Spleen (tissue), 7 donors: ENCODE data around the gene THBS2.

ENCODE experiments used
- POLR2A ChIP-seq, 3 donors: fragments of 450-650 bp; IDR thresholded peaks; one replicate each; pipeline ENCODE4 v1.5.1; 2017; ENCODE audit warnings: antibody characterized with exemption in 3 of 3, mild to moderate bottlenecking in 1 of 3
- POLR2AphosphoS5 ChIP-seq, 3 donors: sonication (generic); formaldehyde crosslinking; IDR thresholded peaks; one replicate each; pipeline ENCODE4 v1.5.1; 2017; ENCODE audit warnings: antibody characterized with exemption in 3 of 3
- TF ChIP-seq, protein P1 (sequence below), 11 experiments: fragments of 200-600 bp in 7 of 11; fragments of 450-650 bp in 4 of 11; sonication (generic) in 4 of 11; IDR thresholded peaks in 8 of 11; conservative IDR thresholded peaks in 3 of 11; 1 replicate in 7 of 11; 2 replicates in 4 of 11; pipeline versions ENCODE4 v1.4.0 to v1.8.0; 2016 to 2021; ENCODE audit warnings: antibody characterized with exemption in 11 of 11, inconsistent platforms in 4 of 11, mild to moderate bottlenecking in 1 of 11
- donor health status: DM: no; HTN: no; CAD: no; lungs with moderate emphysema.
- donor health status: DM: no; HTN: no; CAD: no.
- donor health status: DM: no; HTN: no; CAD: no.

DNA sequence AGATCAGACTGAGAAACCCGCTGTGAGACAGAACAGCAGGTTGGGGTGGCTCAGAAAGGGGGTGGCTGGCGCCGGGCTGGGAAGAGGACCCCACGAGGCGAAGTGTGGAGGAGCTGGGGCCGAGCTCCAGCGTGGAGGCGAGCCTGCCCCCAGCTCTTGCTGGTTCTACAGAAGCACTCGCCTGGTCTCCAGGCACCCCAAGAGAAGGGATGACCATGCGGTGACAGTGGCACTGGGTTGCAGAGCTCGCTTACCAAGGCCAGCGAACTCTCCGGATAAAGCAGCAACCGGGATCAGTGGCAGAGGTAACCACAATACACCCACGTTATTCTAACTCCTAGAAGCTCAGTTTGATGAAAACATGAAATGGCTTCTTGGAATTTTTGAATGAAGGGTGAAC, 26.5 kb downstream of the THBS2 start:
- TF ChIP-seq, protein P1, sequence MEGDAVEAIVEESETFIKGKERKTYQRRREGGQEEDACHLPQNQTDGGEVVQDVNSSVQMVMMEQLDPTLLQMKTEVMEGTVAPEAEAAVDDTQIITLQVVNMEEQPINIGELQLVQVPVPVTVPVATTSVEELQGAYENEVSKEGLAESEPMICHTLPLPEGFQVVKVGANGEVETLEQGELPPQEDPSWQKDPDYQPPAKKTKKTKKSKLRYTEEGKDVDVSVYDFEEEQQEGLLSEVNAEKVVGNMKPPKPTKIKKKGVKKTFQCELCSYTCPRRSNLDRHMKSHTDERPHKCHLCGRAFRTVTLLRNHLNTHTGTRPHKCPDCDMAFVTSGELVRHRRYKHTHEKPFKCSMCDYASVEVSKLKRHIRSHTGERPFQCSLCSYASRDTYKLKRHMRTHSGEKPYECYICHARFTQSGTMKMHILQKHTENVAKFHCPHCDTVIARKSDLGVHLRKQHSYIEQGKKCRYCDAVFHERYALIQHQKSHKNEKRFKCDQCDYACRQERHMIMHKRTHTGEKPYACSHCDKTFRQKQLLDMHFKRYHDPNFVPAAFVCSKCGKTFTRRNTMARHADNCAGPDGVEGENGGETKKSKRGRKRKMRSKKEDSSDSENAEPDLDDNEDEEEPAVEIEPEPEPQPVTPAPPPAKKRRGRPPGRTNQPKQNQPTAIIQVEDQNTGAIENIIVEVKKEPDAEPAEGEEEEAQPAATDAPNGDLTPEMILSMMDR (IDR thresholded peaks at IDR 0.05 in 8 of 11, conservative IDR thresholded peaks at IDR 0.05 in 3 of 11): no peak
- TF ChIP-seq POLR2A (IDR thresholded peaks at IDR 0.05): no peak
- no peak for TF ChIP-seq POLR2AphosphoS5 (IDR thresholded peaks at IDR 0.05)
